ENCODE data around the gene EIF2B5.

- TF ChIP-seq EP300 (IDR thresholded peaks at IDR 0.05) (no peak), CTCF (IDR thresholded peaks at IDR 0.05) (no peak)
These were observed 51.7 kb downstream of the EIF2B5 start for GRCh38 chr3:184186902-184187207.
